ENCODE results near the gene ZNF26.

DNA sequence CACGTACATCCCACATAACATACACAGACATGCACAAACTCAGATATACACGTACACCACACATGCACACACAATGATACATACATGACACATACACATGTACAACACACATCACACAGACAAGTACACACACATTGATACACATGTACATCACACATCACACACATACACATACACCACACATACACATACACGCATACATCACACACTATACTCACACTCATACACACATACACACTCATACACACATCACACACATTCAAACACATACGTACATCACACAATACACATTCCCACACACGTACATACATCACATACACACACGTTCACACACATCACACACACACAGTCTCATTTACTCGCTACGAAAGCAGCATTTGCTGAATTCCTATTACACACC is 34.5 kb upstream of the ZNF26 start:
- no peak for TF ChIP-seq CTCF (IDR thresholded peaks at IDR 0.05; ENCODE audit: low read depth, low read length)
- TF ChIP-seq EZH2phosphoT487 (IDR thresholded peaks at IDR 0.05; ENCODE audit: low read depth), result no peak
